ENCODE measurements around the gene RCSD1.
"Not testable (repeated sequence)": the region's sequence is repeated elsewhere in the genome, so short reads cannot be mapped to it uniquely, and the experiment has no call there.

RCSD1 gene

DNA sequence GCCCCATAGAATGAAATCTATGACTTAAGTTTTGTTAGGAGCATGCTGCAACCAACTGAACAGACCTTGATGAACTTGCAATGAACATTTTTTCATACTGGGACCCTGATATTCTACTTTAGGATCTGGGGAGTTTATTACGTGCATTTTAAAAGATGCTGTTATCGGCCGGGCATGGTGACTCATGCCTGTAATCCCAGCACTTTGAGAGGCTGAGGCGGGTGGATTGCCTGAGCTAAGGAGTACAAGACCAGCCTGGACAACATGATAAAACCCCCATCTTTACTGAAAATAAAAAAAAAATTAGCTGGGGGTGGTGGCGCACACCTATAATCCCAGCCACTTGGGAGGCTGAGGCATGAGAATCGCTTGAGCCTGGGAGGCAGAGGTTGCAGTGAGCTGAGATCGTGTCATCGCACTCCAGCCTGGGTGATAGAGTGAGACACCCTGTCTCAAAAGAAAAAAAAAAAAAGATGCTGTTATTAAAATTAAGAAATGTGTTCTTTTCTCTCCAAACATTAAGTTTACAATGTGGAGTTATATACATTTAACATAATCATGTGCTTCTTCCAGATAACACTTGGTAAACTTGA, 98.9 kb downstream of the RCSD1 start:
- no peak overlapping the region for H3K27ac ChIP-seq (ENCODE audit: low read depth, low read length, severe bottlenecking)
- no peaks in the 10 kb centered on the region for H3K9me3 ChIP-seq (ENCODE audit: control insufficient read depth, low read length)
- H3K36me3 ChIP-seq (ENCODE audit: control insufficient read depth, insufficient read depth, low read length), result peaks cover 84% of the 10 kb centered on the region
- WGBS, 2 experiments (ENCODE audit: insufficient coverage in 2 of 2), result 93 to 97% methylated on average over 5 of the region's 8 CpGs
- no peak overlapping the region for H3K4me3 ChIP-seq (ENCODE audit: extremely low read depth, insufficient read depth, low read length, poor library complexity, severe bottlenecking)
- peaks cover 10% of the 10 kb centered on the region for H3K4me1 ChIP-seq (ENCODE audit: control insufficient read depth, insufficient read depth, low read length, poor library complexity, severe bottlenecking)

DNA sequence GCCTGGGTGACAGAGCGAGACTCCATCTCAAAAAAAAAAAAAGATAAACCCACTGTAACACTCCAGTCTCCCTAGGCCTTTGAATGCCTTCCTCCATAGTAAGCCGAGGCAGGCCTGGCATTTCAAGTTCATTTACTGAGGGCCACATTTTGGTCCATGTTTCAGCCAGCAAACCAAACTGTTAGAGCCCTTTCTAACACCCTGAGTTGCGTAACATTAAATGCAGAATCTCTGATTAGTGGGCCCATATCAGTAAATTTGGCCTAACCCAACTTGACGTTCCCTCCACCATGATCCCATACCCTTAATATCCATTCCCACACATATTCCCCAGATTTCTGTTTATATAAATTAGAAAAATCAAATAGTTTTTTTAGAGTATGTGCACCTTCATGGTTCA, 104.2 kb downstream of the RCSD1 start:
- Histone ChIP-seq H3K4me3 (ENCODE audit: extremely low read depth, insufficient read depth, low read length, poor library complexity, severe bottlenecking) (no peak overlapping the region), H3K9me3 (ENCODE audit: control insufficient read depth, low read length) (peaks cover 11% of the 10 kb centered on the region), H3K4me1 (ENCODE audit: control insufficient read depth, insufficient read depth, low read length, poor library complexity, severe bottlenecking) (peaks cover 3% of the 10 kb centered on the region), H3K27ac (ENCODE audit: low read depth, low read length, severe bottlenecking) (no peak overlapping the region), H3K36me3 (ENCODE audit: control insufficient read depth, insufficient read depth, low read length) (peaks cover 98% of the 10 kb centered on the region)
- 96 to 100% methylated on average over 3 to 4 of the region's 4 CpGs for WGBS, 2 experiments (ENCODE audit: insufficient coverage in 2 of 2)

DNA sequence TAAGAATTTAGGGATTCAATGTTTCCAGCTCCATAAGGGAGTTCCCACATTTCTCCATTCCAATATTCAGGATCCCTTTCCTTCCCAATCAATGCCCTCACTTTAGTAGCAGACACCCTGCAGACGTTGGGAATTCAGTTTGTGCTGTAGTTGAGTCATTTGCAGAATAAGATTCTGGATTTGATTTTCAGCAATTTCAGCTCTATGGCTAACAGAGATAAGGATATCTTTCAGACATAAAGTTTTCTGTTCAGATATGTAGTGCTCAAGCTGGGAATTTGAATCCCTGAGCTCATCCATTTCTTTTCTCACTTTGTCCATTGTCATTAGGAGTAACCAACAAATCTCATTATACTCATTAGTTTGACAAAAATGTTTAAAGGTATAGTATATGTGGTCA, 104.8 kb downstream of the RCSD1 start:
- Histone ChIP-seq H3K27ac (ENCODE audit: low read depth, low read length, severe bottlenecking) (no peak overlapping the region), H3K9me3 (ENCODE audit: control insufficient read depth, low read length) (peaks cover 11% of the 10 kb centered on the region), H3K4me1 (ENCODE audit: control insufficient read depth, insufficient read depth, low read length, poor library complexity, severe bottlenecking) (peaks cover 8% of the 10 kb centered on the region), H3K4me3 (ENCODE audit: extremely low read depth, insufficient read depth, low read length, poor library complexity, severe bottlenecking) (no peak overlapping the region), H3K36me3 (ENCODE audit: control insufficient read depth, insufficient read depth, low read length) (peaks cover 96% of the 10 kb centered on the region)
- 80% methylated on average over 1 of the region's 1 CpG; no CpG with 5 or more reads in 1 of the 2 experiments for WGBS, 2 experiments (ENCODE audit: insufficient coverage in 2 of 2)

DNA sequence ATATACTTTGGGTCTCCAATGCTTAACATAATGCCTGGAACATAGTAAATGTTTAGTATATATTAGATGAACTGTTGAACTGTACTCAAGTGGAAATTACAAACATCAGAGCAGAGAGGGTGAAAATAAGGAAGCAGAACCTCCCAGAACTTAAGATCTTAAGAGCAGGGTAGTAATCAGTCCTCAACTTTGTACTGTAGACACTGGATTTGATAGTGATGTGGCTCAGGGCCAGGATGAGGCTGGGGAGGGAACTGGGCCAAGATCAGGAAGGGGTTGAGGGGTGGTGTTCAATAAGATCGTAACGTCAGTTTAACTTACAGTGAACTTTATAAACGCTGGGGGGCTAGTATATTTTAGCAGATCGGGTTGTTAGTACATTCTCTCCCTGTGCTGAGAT, 107.1 kb downstream of the RCSD1 start:
- Histone ChIP-seq H3K27ac (ENCODE audit: low read depth, low read length, severe bottlenecking) (no peak overlapping the region), H3K4me3 (ENCODE audit: extremely low read depth, insufficient read depth, low read length, poor library complexity, severe bottlenecking) (no peak overlapping the region), H3K36me3 (ENCODE audit: control insufficient read depth, insufficient read depth, low read length) (peaks cover 85% of the 10 kb centered on the region), H3K4me1 (ENCODE audit: control insufficient read depth, insufficient read depth, low read length, poor library complexity, severe bottlenecking) (peaks cover 13% of the 10 kb centered on the region), H3K9me3 (ENCODE audit: control insufficient read depth, low read length) (peaks cover 15% of the 10 kb centered on the region)
- WGBS, 2 experiments (ENCODE audit: insufficient coverage in 2 of 2), result 95 to 96% methylated on average over 4 of the region's 4 CpGs

- no peak overlapping the region for H3K4me3 ChIP-seq (ENCODE audit: extremely low read depth, insufficient read depth, low read length, poor library complexity, severe bottlenecking)
- H3K9me3 ChIP-seq (ENCODE audit: control insufficient read depth, low read length), result peaks cover 15% of the 10 kb centered on the region
- H3K36me3 ChIP-seq (ENCODE audit: control insufficient read depth, insufficient read depth, low read length), result peaks cover 75% of the 10 kb centered on the region
- WGBS, 2 experiments (ENCODE audit: insufficient coverage in 2 of 2), result 98 to 100% methylated on average over 5 to 6 of the region's 8 CpGs
- H3K4me1 ChIP-seq (ENCODE audit: control insufficient read depth, insufficient read depth, low read length, poor library complexity, severe bottlenecking), result peaks cover 13% of the 10 kb centered on the region
- no peak overlapping the region for H3K27ac ChIP-seq (ENCODE audit: low read depth, low read length, severe bottlenecking)
These were observed 108.1 kb downstream of the RCSD1 start for GRCh38 chr1:167738158-167738557.

GRCh38 chr1:167739752-167740151, 109.7 kb downstream of the RCSD1 start:
- WGBS, 2 experiments (ENCODE audit: insufficient coverage in 2 of 2), result 72 to 94% methylated on average over 2 to 3 of the region's 3 CpGs
- Histone ChIP-seq H3K36me3 (ENCODE audit: control insufficient read depth, insufficient read depth, low read length) (peaks cover 62% of the 10 kb centered on the region), H3K4me1 (ENCODE audit: control insufficient read depth, insufficient read depth, low read length, poor library complexity, severe bottlenecking) (peaks cover 15% of the 10 kb centered on the region), H3K27ac (ENCODE audit: low read depth, low read length, severe bottlenecking) (peak overlapping the region; percentile 19), H3K4me3 (ENCODE audit: extremely low read depth, insufficient read depth, low read length, poor library complexity, severe bottlenecking) (no peak overlapping the region), H3K9me3 (ENCODE audit: control insufficient read depth, low read length) (peaks cover 15% of the 10 kb centered on the region)

DNA sequence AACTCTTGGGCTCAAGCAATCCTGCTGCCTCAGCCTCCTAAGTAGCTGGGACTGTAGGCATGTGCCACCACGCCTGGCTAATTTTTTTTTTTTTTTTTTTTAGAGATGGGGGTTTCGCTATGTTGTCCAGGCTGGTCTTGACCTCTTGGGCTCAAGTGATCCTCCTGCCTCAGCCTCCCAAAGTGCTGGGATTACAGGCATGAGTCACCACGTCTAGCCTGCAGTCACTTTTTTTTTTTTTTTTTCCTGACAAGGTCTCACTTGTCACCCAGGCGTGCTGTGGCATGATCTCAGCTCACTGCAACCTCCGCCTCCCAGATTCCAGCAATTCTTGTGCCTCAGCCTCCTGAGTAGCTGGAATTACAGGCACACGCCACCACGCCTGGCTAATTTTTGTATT, 111.1 kb downstream of the RCSD1 start:
- peaks cover 15% of the 10 kb centered on the region for H3K9me3 ChIP-seq (ENCODE audit: control insufficient read depth, low read length)
- 97 to 98% methylated on average over 6 of the region's 7 CpGs for WGBS, 2 experiments (ENCODE audit: insufficient coverage in 2 of 2)

DNA sequence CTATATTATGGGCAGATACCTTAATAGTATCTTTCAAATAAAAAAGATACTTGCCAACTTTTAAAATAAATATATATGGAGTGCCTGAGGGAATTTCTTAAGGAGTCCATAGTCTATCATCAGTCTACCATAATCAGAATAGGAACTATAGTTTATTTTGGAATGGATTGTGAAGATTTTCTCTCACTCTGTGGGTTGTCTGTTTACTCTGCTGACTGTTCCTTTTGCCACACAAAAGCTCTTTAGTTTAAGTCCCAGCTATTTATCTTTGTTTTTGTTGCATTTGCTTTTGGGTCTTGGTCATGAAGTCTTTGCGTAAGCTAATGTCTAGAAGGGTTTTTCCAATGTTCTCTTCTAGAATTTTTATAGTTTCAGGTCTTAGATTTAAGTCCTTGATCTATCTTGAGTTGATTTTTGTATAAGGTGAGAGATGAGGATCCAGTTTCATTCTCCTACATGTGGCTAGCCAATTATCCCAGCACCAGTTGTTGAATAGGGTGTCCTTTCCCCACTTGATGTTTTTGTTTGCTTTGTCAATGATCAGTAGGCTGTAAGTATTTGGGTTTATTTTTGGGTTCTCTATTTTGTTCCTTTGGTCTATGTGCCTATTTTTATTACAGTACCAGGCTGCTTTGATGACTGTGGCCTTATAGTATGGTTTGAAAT, 112.5 kb downstream of the RCSD1 start:
- not testable (repeated sequence) for H3K4me3 ChIP-seq (ENCODE audit: extremely low read depth, insufficient read depth, low read length, poor library complexity, severe bottlenecking); H3K27ac ChIP-seq (ENCODE audit: low read depth, low read length, severe bottlenecking)
- 80% methylated on average over 1 of the region's 1 CpG; no CpG with 5 or more reads in 1 of the 2 experiments for WGBS, 2 experiments (ENCODE audit: insufficient coverage in 2 of 2)
- Histone ChIP-seq H3K4me1 (ENCODE audit: control insufficient read depth, insufficient read depth, low read length, poor library complexity, severe bottlenecking) (peaks cover 22% of the 10 kb centered on the region), H3K9me3 (ENCODE audit: control insufficient read depth, low read length) (peaks cover 12% of the 10 kb centered on the region), H3K36me3 (ENCODE audit: control insufficient read depth, insufficient read depth, low read length) (peaks cover 49% of the 10 kb centered on the region)

More for the DNA sequence above, 111.1 kb downstream of the RCSD1 start:
- Histone ChIP-seq H3K36me3 (ENCODE audit: control insufficient read depth, insufficient read depth, low read length) (peaks cover 57% of the 10 kb centered on the region), H3K4me1 (ENCODE audit: control insufficient read depth, insufficient read depth, low read length, poor library complexity, severe bottlenecking) (peaks cover 18% of the 10 kb centered on the region)
- not testable (repeated sequence) for H3K4me3 ChIP-seq (ENCODE audit: extremely low read depth, insufficient read depth, low read length, poor library complexity, severe bottlenecking); H3K27ac ChIP-seq (ENCODE audit: low read depth, low read length, severe bottlenecking)

GRCh38 chr1:167744901-167745300, 114.9 kb downstream of the RCSD1 start:
- H3K4me3 ChIP-seq (ENCODE audit: extremely low read depth, insufficient read depth, low read length, poor library complexity, severe bottlenecking), result no peak overlapping the region
- no peak overlapping the region for H3K27ac ChIP-seq (ENCODE audit: low read depth, low read length, severe bottlenecking)
- peaks cover 22% of the 10 kb centered on the region for H3K4me1 ChIP-seq (ENCODE audit: control insufficient read depth, insufficient read depth, low read length, poor library complexity, severe bottlenecking)
- H3K36me3 ChIP-seq (ENCODE audit: control insufficient read depth, insufficient read depth, low read length), result peaks cover 27% of the 10 kb centered on the region
- H3K9me3 ChIP-seq (ENCODE audit: control insufficient read depth, low read length), result peaks cover 4% of the 10 kb centered on the region
- 86 to 100% methylated on average over 2 of the region's 3 CpGs for WGBS, 2 experiments (ENCODE audit: insufficient coverage in 2 of 2)

DNA sequence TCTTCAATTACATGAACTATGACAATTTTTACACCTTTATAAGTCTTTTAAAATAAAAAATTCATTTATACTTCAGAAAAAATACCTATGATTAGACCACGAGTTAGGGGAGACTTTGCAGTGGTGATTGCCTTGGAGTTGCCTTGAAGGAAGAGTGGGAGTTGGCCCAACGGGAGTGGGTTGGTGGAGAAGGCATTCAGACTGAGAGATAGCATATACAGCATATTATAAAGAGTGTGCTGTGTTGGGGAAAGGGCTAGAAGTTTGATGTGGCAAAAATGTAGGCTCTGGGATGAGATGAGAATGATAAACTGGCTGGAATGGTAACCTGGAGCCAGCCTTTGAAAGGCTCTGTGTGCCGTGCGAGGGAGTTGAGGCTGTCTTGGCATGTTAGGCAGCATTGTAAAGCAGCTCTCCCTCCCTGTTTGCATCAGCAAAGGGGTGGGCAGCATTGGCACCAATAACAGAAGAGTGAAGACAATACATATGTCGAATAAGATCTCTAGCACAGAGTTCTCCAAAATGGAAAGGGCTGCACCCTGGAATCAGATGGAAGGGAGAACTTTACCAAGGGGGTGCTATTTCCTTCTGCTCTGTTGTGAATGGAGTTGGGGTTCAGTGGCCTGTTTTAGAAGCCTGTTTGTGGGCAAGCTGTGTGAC, 116.1 kb downstream of the RCSD1 start:
- Histone ChIP-seq H3K4me3 (ENCODE audit: extremely low read depth, insufficient read depth, low read length, poor library complexity, severe bottlenecking) (no peak overlapping the region), H3K4me1 (ENCODE audit: control insufficient read depth, insufficient read depth, low read length, poor library complexity, severe bottlenecking) (peaks cover 22% of the 10 kb centered on the region), H3K27ac (ENCODE audit: low read depth, low read length, severe bottlenecking) (no peak overlapping the region), H3K9me3 (ENCODE audit: control insufficient read depth, low read length) (no peaks in the 10 kb centered on the region), H3K36me3 (ENCODE audit: control insufficient read depth, insufficient read depth, low read length) (peaks cover 17% of the 10 kb centered on the region)
- 86 to 91% methylated on average over 2 to 4 of the region's 5 CpGs for WGBS, 2 experiments (ENCODE audit: insufficient coverage in 2 of 2)
